GM19372 (cell line): Measurements from ENCODE around the gene FOXK2.

Experiments used
- ATAC-seq: cut with Tn5 transposase; IDR thresholded peaks from one replicate; pipeline ENCODE4 v1.9.1; 2021; ENCODE audit warnings: mild to moderate bottlenecking, low read depth, moderate library complexity; ENCODE audit not compliant: unreplicated experiment

Gene FOXK2

DNA sequence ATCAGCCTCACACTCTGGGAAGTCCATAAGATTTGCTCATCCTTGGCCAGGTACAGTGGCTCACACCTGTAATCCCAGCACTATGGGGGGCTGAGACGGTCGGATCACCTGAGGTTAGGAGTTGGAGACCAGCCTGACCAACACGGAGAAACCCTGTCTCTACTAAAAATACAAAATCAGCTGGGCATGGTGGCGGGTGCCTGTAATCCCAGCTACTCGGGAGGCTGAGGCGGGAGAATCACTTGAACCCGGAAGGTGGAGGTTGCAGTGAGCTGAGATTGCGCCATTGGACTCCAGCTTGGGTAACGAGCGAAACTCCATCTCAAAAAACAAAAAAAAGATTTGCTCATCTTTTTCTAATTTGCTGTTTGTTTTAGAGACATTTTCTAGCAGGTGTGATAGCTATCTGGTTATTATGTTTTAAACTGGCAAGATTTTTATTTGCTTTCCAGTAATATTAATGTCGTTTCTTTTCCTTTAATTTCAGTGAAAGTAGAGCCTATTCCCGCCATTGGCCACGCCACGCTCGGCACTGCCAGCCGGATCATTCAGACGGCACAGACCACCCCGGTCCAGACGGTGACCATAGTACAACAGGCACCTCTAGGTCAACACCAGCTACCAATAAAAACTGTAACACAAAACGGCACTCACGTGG is 67.2 kb downstream of the FOXK2 start:
- ATAC-seq, result no peak

DNA sequence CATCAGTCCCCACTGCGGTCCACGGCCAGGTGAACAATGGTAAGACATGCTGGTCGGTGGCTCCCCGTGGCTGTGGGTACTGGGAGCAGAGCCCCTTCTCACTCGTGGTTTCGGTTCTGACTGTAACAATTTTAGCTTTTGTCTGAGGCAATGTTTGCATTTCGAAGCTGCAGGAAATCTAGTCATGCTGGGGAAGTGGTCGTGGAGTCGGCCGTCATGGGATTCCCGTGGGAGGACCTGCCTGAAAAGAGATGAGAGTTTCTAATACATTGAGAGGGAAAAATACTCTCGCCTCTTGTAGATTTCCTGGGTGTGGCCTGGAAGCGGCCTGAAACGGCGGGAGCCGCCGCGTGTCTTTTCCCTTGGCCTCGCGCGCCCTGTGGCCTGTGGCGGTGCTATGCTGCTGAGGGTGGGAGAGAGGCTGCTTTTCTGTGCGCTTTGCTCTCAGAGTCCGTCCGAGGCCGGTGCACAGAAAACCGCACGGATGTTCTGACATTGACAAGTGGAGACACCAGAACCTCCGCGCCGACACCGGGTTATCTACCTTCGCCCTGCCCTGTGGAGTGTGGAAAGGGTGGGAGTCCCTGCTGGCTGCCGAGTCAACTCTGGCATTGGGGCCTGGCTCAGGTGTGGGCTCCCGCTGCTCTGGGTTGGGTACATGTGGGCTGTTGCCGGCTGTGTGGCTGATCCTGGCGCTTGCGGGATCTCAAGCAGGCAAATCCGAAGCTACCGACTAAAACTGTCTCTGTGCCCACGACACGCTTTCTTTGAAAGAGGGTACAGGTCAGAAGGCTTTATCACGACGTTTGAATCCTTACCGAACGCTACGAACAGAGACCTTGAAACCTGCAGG is 67.9 kb downstream of the FOXK2 start:
- ATAC-seq, result no peak

DNA sequence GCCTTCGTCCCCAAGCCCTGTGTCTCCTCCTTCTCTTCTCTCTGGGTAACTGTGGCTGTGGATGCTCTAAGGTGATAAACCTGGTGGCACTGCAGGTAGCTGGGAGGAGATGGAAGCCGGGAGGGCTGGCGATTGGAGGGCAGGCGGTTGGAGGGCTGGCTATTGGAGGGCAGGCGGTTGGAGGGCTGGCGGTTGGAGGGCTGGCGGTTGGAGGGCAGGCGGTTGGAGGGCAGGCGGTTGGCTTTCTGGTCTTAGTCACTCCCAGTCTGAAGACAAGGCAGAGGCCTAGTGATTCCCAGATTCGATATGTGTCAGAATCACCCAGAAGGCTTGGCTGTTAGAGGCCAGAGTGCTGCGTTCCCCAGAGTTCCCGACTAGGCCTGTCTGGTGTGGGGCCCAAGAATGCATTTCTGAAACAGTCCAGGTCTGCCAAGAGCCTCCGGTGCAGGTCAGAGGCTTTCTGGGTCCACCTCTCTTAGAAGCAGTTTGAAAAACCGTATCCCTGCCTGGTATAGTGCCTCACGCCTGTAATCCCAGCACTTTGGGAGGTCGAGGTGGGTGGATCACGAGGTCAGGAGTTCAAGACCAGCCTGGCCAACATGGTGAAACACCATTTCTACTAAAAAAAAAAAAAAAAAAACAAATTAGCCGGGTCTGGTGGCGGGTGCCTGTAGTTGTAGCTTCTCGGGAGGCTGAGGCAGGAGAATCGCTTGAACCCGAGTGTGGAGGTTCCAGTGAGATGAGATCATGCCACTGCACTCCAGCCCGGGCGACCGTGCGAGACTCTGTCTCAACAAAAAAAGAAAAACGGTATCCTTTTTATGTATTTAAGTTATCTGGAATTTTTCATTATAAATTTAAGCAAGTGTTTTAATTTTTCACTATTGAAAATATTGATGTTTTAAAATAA is 69.0 kb downstream of the FOXK2 start:
- ATAC-seq, result no peak

DNA sequence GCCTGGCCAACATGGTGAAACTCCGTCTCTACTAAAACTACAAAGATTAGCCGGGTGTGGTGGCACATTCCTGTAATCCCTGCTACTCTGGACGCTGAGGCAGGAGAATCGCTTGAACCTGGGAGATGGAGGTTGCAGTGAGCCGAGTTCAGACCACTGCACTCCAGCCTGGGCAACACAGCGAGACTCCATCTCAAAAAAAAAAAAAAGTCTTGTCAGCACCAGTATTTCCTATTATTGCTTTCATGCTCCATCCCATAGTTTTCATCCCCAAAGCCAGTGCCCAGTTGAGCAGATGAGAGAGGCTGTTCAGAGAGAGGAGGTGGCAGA is 70.3 kb downstream of the FOXK2 start:
- no peak for ATAC-seq

DNA sequence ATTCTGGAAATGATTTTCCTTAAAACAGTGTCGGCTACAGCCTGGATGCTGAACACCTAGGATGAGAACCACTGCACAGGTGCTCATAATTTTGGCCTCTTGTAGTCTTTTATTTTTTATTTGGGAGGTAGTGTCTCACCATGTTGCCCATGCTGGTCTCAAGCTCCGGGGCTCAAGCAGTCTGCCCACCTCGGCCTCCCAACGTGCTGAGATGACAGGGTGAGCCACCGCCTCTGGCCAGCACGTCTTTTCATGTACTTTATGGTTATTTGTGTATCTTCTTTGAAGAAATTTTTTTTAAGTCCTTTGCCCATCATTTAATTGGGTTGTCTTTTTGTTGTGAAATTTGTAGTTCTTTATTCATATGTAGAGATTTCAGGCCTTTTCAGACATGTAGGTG is 70.7 kb downstream of the FOXK2 start:
- no peak for ATAC-seq

DNA sequence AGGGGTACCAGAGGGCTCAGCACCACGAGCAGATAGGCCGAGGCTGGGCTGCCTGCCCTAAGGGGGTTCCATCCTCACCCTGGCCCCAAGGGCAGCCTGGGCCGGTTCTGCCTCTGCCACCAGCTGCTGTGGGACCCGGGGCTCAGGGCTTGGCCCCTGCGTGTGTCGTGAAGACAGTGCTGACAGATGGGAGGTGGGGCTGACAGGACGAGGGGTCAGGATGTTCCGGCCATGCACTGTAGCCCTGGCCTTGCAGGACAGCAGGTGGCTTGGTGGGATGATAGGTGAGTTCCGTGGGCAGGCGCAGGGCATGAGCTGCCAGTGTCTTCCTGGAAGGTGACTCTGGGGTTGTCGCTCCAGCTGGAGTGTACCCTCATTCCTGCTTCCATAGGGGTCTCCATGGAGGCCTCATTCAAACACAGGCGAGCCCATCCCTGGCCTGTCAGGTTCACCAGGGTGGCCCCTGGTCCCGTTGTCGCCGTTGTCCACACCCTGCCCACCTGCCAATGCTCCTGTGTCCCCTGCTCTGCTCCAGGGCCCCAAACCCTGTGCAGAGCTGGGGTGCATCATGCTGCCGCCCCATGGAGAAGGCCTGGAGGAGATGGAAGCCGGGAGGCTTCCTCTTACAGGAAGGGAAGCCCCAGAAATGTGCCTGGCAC is 71.5 kb downstream of the FOXK2 start:
- ATAC-seq, result no peak

DNA sequence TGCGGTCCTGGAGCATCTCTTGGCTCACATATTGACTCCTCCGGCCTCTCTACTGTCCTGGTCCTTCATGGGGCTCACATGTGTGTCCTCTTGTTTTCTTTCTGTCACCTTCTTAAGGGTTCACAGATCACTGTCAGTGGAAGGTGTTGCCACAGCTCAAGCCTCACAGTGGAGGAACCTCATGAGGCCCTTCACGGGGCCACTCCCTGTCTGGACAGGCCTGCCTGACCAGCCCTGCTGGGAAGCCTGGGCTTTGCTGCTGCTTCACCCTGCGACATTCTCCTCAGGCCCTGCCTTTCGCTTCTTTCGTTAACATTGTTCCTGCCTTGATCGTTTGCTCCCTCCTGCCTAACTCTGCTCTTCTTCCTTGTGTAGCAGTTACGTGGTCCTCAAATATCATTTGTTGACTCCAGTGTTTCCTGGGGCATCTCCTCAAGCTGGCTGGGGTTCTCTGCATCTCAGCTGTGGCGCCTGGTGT is 72.8 kb downstream of the FOXK2 start:
- ATAC-seq, result no peak

DNA sequence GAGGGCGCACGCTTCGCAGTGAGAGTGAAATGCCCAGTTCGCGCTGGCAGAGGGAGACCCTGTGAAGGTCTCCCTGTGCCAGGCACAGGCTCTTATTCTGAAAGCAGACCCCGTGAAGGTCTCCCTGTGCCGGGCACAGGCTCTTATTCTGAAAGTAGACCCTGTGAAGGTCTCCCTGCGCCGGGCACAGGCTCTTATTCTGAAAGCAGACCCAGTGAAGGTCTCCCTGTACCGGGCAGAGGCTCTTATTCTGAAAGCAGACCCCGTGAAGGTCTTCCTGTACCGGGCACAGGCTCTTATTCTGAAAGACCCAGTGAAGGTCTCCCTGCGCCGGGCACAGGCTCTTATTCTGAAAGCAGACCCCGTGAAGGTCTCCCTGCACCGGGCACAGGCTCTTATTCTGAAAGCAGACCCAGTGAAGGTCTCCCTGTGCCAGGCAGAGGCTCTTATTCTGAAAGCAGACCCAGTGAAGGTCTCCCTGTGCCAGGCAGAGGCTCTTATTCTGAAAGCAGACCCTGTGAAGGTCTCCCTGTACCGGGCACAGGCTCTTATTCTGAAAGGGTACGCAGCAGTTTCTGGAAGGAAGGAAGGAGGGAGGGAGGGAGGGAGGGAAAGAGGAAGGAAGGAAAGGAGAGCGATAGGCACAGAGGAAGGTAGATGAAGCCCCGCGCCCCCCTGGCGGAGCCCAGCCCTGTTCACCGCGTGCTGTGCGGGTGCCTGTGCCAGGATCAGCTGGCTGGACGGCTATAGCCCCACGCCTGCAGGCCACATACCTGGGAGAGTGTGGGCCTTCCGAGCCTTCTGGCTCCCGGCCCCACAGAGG is 73.4 kb downstream of the FOXK2 start:
- no peak for ATAC-seq

DNA sequence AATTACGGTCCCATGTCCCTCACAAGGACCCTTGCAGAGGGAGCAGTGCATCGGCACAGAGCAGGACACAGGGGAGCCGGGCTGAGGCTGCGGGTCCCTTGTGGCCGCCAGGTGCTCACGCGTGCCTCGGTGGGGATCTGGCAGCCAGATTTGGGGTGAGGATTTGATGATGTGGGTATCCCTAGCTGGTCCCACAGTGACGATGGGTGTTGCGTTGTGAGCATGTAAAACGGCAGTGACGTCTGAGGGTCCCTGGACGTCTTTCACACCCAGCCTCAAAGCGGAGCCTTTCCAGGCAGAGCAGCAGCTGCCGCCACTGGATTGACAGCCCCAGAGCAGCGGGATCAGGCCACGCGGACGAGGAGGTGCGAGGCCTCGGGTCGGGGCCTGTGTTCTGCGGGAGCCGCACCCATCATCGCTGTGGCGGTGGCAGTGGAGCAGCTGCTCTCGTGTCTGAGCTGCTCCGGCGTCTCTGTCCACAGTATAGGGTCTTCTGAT is 74.1 kb downstream of the FOXK2 start:
- ATAC-seq, result no peak

DNA sequence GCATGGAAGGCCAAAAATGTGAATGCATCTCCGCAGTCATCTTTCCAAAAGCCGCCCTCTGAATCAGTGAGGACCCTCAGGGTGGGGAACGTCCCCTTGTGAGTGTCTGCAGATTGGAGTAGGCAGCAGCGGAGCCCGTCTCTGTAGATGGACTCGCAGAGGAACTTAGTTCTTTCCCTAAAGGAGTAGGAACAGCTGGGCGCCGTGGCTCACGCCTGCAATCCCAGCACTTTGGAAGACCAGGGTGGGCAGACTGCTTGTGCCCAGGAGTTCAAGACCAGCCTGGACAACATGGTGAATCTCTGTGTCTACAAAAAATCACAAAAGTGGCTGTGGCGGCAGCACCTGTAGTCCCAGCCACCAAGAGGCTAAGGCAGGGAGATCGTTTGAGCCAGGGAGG is 75.0 kb downstream of the FOXK2 start:
- ATAC-seq, result no peak

DNA sequence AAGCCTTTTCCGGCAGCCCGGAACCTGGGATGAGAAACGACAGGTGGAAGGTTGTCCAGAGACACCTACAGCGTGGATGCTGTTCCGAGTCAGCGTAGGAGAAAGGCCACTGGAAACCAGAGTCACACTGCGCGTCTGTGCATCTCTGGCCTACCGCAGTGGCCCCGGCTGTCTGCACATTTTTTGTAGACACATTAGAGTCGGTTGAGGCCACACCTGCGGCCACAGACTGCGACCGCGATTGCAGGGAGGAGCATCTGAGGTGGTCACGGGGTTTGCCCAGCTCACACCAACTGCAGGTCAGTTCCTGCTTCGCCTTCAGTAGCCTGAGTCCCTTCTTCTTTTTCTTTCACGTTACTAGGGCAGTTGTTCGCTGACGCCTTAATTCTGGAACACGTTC is 76.4 kb downstream of the FOXK2 start:
- no peak for ATAC-seq

DNA sequence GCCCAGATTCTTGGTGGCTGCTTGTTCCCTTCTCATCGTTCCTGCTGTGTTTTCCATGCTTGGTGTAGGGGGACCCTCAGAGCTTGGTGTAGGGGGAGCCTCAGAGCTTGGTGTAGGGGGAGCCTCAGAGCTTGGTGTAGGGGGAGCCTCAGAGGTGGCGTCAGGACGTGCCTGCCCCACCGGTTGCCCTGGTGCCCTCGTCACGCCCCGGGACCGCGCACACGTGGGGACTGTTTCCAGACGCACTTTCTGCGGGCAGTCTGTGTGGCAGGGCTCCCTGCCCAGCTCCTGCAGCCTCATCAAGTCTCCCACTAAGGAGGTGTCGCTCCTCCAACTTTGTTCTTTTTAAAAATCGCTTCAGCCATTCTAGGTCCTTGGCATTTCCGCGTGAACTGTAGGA is 76.8 kb downstream of the FOXK2 start:
- no peak for ATAC-seq

DNA sequence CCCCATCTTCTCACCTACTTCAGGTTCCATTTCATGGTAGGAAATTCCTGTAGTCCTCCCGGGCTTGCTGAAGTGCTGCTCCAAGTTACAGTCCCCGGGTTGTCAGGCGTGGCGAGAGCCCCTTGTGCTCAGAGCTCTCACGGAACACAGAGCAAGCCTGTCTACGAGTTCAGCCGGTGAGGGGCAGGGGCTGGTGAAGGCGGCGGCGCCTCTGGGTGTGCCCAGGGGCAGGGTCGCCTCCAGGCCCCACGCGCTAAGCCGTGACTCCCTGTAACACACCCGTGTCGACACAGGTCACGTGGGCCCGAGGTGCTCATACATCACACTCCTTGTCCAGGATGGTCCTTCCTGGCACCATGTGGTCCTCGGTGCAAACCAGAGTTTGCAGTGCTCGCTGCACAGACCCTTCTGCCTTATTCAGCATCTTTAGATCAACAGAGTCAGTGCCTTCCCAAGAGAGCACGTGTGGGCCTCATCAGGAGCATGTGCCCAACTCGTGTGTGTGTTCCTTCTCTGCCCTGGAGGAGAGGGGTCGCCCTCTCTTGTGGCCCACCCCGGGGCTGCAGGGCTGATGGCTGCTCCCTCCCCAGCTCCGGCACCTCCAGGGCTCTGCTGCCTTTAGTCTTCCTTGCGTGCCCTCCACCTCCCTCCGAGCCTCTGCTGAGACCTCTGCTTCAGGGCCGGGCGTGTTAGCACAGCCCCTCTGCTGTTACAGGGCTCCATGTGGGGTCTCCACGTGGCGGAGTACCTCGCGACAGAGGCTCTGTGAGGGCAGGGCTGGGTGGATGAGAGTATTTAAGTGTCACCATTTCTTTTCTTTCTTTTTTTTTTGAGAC is 77.5 kb downstream of the FOXK2 start:
- ATAC-seq, result no peak

DNA sequence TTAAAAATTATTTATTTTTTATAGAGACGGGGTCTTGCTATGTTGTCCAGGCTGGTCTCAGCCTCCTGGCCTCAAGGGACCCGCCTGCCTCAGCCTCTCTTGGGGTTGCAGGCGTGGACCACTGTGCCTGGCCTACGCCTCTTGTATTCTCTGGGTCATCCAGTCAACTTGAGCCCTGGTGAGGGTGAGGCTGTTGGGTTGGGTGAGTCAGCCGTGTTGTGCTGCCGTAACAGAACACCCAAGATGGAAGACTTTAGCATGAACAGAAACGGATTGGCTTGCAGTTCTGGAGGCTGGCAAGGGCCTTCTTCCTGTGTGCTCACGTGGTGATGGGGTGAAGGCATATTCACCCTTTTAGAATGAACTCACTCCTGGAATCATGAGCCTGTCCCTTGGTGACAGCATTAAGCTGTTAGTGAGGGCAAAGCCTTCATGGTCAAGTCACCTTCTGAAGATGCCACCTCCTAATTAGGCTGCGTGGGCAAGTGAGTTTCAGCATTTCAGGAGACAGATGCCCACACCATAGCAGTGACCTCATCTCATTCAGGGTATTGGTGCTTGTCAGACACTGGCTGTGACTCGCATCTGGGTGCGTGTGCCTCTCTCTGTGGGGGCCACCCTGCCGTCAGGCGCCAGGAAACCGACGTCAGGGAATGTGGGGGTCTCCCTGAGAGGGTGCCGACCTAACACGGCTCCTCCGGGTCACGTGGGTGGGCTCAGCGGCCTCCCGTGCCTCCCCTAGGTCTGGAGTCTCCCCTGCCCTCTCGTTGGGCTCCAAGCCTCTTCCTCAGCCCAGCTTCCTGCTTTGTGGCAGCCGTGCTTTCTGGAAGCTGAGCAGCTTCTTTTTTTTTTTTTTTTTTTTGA is 79.0 kb downstream of the FOXK2 start:
- no peak for ATAC-seq

DNA sequence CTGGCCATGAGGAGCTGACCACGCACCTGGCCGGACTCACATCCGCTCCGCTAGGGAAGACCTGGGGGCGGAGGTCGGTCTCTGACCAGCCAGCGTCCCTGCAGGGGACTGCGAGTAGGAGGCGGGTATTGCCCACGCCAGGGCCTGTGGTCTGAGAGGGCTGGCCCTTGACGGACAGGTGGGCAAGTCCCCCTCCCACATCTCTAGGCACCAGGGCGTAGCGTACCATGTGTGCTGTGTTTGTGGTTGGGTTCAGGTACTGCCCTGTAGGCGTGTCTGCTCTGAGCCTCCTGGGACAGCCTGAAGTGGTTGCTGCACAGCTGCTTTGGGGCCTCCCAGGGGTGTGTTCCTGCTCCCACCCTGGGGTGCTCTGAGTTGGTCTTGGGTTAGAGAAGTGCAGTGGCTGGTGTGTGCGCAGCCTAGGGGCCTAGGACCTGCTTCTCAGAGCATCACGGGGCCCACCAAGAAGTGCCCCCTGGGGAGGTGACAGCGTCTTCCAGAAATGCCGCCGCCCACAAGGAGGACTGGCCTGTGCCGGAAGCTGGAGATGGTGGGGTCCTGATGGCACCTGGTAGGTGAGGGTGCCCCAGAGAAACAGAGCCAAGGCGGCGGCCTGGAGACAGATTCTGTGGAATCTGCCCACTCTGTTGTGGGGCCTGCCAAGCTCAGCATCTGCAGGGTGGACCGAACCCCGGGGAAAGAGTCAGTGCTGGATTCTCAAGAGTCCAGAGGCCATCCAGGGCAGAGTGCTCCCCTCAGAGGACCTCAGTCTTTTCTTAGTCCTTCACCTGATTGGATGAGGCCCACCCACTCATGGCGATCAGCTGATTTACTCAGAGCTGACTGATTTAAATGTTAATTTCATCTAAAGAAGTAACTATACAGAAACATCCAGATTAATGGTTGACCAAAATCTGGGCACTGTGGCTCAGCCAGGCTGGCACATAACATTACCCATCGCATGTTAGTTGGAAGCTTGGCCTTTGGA is 80.4 kb downstream of the FOXK2 start:
- ATAC-seq, result no peak

DNA sequence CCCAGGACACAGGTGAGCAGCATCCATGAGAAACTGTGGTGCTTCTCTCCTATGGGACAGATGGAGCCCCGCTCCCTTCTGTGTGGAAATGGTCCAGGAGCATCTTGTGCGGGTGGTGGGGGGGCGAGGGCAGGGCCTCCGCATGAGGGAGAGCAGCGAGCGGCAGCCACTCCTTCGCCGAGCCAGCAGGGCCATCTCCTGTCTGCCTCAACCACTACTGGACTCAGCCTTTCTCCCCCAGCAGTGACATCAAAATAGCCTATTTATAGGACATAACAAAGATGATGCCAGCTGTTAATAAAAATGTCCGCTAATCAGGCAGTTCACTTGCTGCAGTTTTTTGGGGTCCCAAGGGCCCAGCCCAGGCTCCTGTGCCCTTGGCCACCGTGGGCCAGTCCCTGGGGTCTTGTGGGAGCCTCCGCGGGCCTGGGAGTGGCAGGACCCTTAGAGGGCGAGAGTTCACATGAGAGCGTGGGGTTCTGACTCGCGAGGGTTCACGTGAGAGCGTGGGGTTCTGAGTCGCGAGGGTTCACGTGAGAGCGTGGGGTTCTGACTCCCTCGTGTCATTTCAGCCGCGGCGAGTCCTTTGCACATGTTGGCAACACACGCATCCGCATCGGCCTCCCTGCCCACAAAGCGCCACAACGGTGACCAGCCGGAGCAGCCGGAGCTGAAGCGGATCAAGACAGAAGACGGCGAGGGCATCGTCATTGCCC is 81.4 kb downstream of the FOXK2 start:
- no peak for ATAC-seq
